A673 (cell line): Measurements from ENCODE around the gene ZNF341.

ENCODE experiments used
- CTCF ChIP-seq: fragments of 300-800, 200-600 bp; sonication (generic); conservative IDR thresholded peaks from 2 replicates; pipeline ENCODE4 v1.5.1; 2017; ENCODE audit warnings: low read depth, mild to moderate bottlenecking, antibody characterized with exemption, low read length, moderate library complexity, mixed read lengths
- EZH2 ChIP-seq: fragments of 200-600 bp; sonication (generic); IDR thresholded peaks from 2 replicates; pipeline ENCODE4 v1.6.1; 2017; ENCODE audit warnings: borderline replicate concordance, low read depth, mild to moderate bottlenecking, mixed read lengths, antibody characterized with exemption, low read length; ENCODE audit not compliant: poor library complexity, severe bottlenecking

GRCh38 chr20:33808388-33808787, 76.6 kb downstream of the ZNF341 start:
- TF ChIP-seq EZH2 (no peak), CTCF (no peak)
